Measurements from ENCODE around the gene PAGE2.
"Not testable (repeated sequence)": the region's sequence is repeated elsewhere in the genome, so short reads cannot be mapped to it uniquely, and the experiment has no call there.

PAGE2 gene

GRCh38 chrX:55123900-55124299, 35.1 kb downstream of the PAGE2 start:
- no peak for DNase-seq (ENCODE audit: low spot score)

GRCh38 chrX:55127692-55128091, 38.9 kb downstream of the PAGE2 start:
- DNase-seq (ENCODE audit: low spot score), result no peak

GRCh38 chrX:55129361-55129760, 40.5 kb downstream of the PAGE2 start:
- no peak for DNase-seq (ENCODE audit: low spot score)

GRCh38 chrX:55130481-55130880, 41.7 kb downstream of the PAGE2 start:
- no peak for DNase-seq (ENCODE audit: low spot score)

- no peak for DNase-seq (ENCODE audit: low spot score)
Measured at GRCh38 chrX:55132416-55132815, 43.6 kb downstream of the PAGE2 start.

- peak; percentile 31 for DNase-seq (ENCODE audit: low spot score)
Measured at GRCh38 chrX:55135171-55135570, 46.4 kb downstream of the PAGE2 start.

GRCh38 chrX:55140800-55141199, 52.0 kb downstream of the PAGE2 start:
- not testable (repeated sequence) for DNase-seq (ENCODE audit: low spot score)
